ENCODE measurements around the gene ENAH.

ENAH gene

GRCh38 chr1:225608014-225608796, 44.7 kb downstream of the ENAH start:
- DNase-seq (ENCODE audit: low read depth in 1 of 2, low spot score in 1 of 2), result no peak

GRCh38 chr1:225607355-225607754, 45.6 kb downstream of the ENAH start:
- no peak for DNase-seq (ENCODE audit: low read depth in 1 of 2, low spot score in 1 of 2)

GRCh38 chr1:225603538-225604354, 49.2 kb downstream of the ENAH start:
- DNase-seq (ENCODE audit: low read depth in 1 of 2, low spot score in 1 of 2), result no peak

- no peak for DNase-seq (ENCODE audit: low read depth in 1 of 2, low spot score in 1 of 2)
Measured at GRCh38 chr1:225602590-225603206, 50.2 kb downstream of the ENAH start.

GRCh38 chr1:225601902-225602589, 50.9 kb downstream of the ENAH start:
- no peak for DNase-seq (ENCODE audit: low read depth in 1 of 2, low spot score in 1 of 2)

GRCh38 chr1:225598847-225599246, 54.1 kb downstream of the ENAH start:
- DNase-seq (ENCODE audit: low read depth in 1 of 2, low spot score in 1 of 2), result no peak

- no peak for DNase-seq (ENCODE audit: low read depth in 1 of 2, low spot score in 1 of 2)
Measured at GRCh38 chr1:225597926-225598575, 54.9 kb downstream of the ENAH start.

GRCh38 chr1:225596736-225597135, 56.2 kb downstream of the ENAH start:
- no peak for DNase-seq (ENCODE audit: low read depth in 1 of 2, low spot score in 1 of 2)

- DNase-seq (ENCODE audit: low read depth in 1 of 2, low spot score in 1 of 2), result no peak
Measured at GRCh38 chr1:225595974-225596551, 56.9 kb downstream of the ENAH start.

- no peak for DNase-seq (ENCODE audit: low read depth in 1 of 2, low spot score in 1 of 2)
Measured at GRCh38 chr1:225595452-225595851, 57.5 kb downstream of the ENAH start.

GRCh38 chr1:225593414-225593813, 59.5 kb downstream of the ENAH start:
- DNase-seq (ENCODE audit: low read depth in 1 of 2, low spot score in 1 of 2), result no peak

- DNase-seq (ENCODE audit: low read depth in 1 of 2, low spot score in 1 of 2), result no peak
Measured at GRCh38 chr1:225592362-225593025, 60.4 kb downstream of the ENAH start.

GRCh38 chr1:225587310-225587709, 65.6 kb downstream of the ENAH start:
- DNase-seq (ENCODE audit: low read depth in 1 of 2, low spot score in 1 of 2), result no peak

- no peak for DNase-seq (ENCODE audit: low read depth in 1 of 2, low spot score in 1 of 2)
Measured at GRCh38 chr1:225581186-225581585, 71.7 kb downstream of the ENAH start.

GRCh38 chr1:225580238-225581099, 72.5 kb downstream of the ENAH start:
- no peak for DNase-seq (ENCODE audit: low read depth in 1 of 2, low spot score in 1 of 2)

- no peak for DNase-seq (ENCODE audit: low read depth in 1 of 2, low spot score in 1 of 2)
Measured at GRCh38 chr1:225578251-225578977, 74.5 kb downstream of the ENAH start.

- no peak for DNase-seq (ENCODE audit: low read depth in 1 of 2, low spot score in 1 of 2)
Measured at GRCh38 chr1:225577241-225577640, 75.7 kb downstream of the ENAH start.

GRCh38 chr1:225573216-225573615, 79.7 kb downstream of the ENAH start:
- DNase-seq (ENCODE audit: low read depth in 1 of 2, low spot score in 1 of 2), result no peak
